Adrenal gland (tissue), 5 donors: ENCODE results near the gene PAWR.

Source experiments
- POLR2A ChIP-seq, 2 donors: fragments of 450-650 bp; IDR thresholded peaks; one replicate each; pipeline ENCODE4 v1.6.1; 2017; ENCODE audit warnings: antibody characterized with exemption in 2 of 2, mild to moderate bottlenecking in 2 of 2, moderate library complexity in 1 of 2
- TF ChIP-seq, protein P1 (sequence below), 6 experiments: fragments of 450-650 bp in 4 of 6; fragments of 200-600 bp in 2 of 6; sonication (generic) in 1 of 6; IDR thresholded peaks; 1 replicate in 5 of 6; 2 replicates in 1 of 6; pipeline versions ENCODE4 v1.5.1 to v1.8.0; 2016 to 2021; ENCODE audit warnings: antibody characterized with exemption in 6 of 6, mild to moderate bottlenecking in 2 of 6, moderate library complexity in 1 of 6
- donor health status: DM: no; HTN: no; CAD: no.

- no peak for TF ChIP-seq POLR2A (IDR thresholded peaks at IDR 0.05)
- TF ChIP-seq, protein P1, sequence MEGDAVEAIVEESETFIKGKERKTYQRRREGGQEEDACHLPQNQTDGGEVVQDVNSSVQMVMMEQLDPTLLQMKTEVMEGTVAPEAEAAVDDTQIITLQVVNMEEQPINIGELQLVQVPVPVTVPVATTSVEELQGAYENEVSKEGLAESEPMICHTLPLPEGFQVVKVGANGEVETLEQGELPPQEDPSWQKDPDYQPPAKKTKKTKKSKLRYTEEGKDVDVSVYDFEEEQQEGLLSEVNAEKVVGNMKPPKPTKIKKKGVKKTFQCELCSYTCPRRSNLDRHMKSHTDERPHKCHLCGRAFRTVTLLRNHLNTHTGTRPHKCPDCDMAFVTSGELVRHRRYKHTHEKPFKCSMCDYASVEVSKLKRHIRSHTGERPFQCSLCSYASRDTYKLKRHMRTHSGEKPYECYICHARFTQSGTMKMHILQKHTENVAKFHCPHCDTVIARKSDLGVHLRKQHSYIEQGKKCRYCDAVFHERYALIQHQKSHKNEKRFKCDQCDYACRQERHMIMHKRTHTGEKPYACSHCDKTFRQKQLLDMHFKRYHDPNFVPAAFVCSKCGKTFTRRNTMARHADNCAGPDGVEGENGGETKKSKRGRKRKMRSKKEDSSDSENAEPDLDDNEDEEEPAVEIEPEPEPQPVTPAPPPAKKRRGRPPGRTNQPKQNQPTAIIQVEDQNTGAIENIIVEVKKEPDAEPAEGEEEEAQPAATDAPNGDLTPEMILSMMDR (IDR thresholded peaks at IDR 0.05), result no peak
Observed at GRCh38 chr12:79557690-79558315, 133.0 kb downstream of the PAWR start.
